SK-N-SH (cell line): ENCODE data around the gene DHRS9.

Experiments
- TAF1 ChIP-seq: IDR thresholded peaks from 2 replicates; pipeline ENCODE4 v1.6.1; 2012; ENCODE audit warnings: low read depth, mild to moderate bottlenecking, low read length, moderate library complexity, borderline replicate concordance
- TEAD4 ChIP-seq: IDR thresholded peaks from 2 replicates; pipeline ENCODE4 v1.4.0; 2012; ENCODE audit warnings: mild to moderate bottlenecking, borderline replicate concordance; ENCODE audit not compliant: insufficient read depth
- TF ChIP-seq, protein P1 (sequence below): fragments of 200-600 bp; sonication (generic); IDR thresholded peaks from 2 replicates; pipeline ENCODE4 v1.6.1; 2017; ENCODE audit warnings: antibody characterized with exemption, mild to moderate bottlenecking, moderate library complexity

DNA sequence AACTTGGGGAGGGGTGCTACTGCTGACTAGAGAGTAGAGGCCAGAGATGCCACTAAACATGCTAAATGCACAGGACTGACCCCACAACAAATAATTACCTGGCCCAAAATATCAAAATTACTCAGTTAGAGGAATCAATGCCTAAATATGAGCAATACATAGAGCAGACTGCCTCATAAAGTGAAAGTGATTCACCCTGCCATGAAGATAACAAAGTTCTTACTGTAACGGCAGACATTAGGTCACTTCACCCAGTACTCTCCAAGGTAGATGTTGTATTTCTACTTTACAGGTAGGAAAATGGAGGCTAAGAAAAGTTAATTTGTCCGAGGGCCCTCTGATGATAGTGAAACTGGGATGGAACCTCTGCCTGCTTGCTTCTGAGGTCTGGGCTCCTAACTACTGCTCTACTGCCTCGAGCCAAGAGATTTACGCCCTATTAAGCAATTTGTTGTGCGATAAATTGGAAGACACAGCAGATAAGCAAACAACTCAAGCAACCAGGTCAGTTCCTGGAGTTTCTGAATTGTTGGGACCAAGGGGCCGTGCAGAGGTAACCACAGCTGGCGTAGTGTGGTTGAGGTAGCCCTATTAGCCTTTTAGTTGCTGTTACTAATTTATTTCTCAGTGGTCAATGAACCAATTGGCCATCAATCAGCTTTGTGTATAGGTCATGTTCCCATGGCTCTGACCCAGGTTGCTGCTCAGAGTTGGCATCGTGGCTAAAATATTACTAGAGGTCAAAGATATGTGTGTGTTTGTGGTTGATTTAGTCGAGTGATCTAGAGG, 4.8 kb downstream of the DHRS9 start:
- TF ChIP-seq, protein P1, sequence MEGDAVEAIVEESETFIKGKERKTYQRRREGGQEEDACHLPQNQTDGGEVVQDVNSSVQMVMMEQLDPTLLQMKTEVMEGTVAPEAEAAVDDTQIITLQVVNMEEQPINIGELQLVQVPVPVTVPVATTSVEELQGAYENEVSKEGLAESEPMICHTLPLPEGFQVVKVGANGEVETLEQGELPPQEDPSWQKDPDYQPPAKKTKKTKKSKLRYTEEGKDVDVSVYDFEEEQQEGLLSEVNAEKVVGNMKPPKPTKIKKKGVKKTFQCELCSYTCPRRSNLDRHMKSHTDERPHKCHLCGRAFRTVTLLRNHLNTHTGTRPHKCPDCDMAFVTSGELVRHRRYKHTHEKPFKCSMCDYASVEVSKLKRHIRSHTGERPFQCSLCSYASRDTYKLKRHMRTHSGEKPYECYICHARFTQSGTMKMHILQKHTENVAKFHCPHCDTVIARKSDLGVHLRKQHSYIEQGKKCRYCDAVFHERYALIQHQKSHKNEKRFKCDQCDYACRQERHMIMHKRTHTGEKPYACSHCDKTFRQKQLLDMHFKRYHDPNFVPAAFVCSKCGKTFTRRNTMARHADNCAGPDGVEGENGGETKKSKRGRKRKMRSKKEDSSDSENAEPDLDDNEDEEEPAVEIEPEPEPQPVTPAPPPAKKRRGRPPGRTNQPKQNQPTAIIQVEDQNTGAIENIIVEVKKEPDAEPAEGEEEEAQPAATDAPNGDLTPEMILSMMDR: no peak
- no peak for TF ChIP-seq TEAD4
- TF ChIP-seq TAF1: no peak
